NK-92 treated with Interleukin-12 subunit alpha and Interleukin-12 subunit beta, amount 100 ng/mL, for 24 hours (cell line): ENCODE measurements around the gene CHST9.
"Not testable (repeated sequence)": the region's sequence is repeated elsewhere in the genome, so short reads cannot be mapped to it uniquely, and the experiment has no call there.

Experiments
- DNase-seq: peaks from one replicate; lab custom pipeline; 2025; lab: John Stamatoyannopoulos, UW

Gene CHST9

DNA sequence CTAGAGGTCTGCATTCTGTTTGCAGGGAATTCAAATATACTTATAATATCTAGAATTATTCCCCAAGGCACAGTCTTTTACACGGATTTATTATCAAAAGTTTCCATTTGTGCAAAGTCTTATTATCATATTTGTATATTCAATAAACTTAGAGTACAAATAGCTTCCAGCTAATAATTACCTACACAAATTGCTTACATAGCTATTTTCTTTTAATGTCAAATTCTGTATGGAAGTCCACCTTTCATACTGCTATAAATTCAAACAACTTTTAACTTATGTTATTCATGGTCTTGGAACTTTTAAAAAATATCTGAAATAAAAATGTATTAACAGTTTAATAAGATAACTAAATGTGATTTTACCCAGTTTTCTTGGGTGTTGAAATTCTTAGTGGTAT is 13.1 kb downstream of the CHST9 start:
- DNase-seq: no peak

DNA sequence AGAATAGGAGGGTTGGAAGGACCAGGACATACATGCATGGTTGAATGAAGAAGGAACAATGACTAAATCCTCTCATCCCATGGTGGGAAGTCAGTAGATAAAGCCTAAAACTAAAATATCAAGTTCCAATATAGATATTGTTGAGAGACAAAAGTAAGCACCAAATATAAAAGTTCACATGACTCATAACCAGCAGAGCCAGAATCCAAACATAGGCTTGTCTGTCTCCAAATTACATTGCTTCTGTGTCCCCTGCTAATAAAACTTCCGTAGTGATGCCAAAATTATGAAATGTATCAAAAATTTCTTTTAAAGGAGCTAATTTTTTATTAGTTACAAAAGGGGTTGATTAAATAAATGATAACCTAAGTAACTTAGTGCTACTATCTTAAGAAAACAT is 19.7 kb downstream of the CHST9 start:
- no peak for DNase-seq

DNA sequence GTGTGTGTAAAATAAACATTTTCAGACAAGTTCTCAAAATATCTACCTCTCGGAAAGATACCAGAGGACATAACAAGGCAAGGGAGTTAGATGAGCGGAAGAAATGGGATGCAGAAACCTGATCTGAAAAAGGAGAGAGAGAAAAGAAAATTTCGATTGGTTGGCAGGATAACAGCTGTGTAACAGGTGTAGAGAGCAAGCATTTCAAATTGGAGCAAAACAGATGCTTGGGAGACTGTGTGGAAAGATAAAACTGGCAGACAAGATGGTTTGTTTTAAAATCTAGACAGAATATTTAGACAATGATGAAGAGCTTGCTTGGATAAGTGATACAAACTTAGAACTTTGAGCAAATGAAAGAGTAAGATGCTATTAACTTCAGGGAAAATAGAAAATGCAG is 20.2 kb downstream of the CHST9 start:
- no peak for DNase-seq

DNA sequence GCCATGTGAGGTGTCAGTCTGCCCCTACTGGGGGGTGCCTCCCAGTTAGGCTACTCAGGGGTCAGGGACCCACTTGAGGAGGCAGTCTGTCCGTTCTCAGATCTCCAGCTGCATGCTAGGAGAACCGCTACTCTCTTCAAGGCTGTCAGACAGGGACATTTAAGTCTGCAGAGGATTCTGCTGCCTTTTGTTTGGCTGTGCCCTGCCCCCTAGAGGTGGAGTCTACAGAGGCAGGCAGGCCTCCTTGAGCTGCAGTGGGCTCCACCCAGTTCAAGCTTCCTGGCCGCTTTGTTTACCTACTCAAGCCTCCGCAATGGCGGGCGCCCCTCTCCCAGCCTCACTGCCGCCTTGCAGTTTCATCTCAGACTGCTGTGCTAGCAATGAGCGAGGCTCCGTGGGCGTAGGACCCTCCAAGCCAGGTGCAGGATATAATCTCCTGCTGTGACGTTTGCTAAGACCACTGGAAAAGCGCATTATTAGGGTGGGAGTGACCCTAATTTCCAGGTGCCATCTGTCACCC is 21.9 kb downstream of the CHST9 start:
- not testable (repeated sequence) for DNase-seq

DNA sequence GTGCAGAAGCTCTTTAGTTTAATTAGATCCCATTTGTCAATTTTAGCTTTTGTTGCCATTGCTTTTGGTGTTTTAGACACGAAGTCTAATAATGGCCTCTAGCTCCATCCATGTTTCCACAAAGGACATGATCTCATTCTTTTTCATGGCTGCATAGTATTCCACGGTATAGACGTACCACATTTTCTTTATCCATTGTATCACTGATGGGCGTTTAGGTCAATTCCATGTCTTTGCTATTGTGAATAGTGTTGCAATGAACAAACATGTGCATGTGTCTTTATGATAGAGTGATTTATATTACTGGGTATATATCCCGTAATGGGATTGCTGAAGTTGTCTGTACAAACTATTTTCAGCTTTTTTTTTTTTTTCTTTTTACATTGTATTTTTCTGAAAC is 35.9 kb downstream of the CHST9 start:
- DNase-seq: not testable (repeated sequence)

DNA sequence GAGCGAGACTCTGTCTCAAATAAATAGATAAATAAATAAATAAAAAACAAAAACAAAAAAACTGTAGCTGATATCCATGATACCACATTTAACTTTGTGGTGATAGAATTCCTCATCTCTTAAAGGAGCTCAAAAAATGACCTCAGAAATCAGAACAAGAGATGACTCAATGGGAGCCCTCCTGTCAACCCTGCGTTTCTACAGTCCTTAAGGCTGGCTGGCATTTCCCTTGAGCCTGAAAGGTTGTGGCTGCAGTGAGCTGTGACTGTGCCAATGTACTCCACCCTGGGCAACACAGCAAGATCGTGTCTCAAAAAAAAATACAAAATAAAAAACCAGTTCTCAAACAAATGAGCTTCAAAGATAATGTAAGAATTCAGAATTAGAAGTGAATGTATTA is 40.4 kb downstream of the CHST9 start:
- DNase-seq: no peak

DNA sequence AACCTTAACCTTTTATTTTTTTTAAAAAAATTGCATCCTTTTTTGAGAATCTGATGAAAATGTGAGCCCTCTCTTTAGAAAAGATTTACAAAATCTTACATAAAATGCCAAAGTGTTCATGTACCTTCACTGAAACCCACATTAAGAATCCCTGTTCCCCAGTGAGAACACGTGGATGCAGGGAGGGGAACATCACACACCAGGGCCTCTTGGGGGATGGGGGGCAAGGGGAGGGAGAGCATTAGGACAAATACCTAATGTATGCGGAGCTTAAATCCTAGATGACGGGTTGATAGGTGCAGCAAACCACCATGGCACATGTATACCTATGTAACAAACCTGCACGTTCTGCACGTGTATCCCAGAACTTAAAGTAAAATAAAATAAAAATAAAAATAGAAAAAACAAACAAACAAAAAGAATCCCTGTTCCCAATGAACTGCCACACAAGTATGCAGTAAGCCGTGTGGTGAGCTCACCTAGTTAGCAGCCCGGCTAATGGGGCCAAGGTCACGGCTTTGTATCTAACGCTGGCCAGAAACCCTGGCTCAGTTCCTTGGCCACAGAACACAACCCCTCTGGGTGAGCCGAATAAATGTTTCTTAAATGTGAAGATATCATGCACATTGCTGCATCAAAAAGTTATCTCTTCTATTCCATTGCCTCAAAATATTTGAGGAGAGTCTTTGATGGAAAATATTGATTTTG is 41.4 kb downstream of the CHST9 start:
- no peak for DNase-seq

DNA sequence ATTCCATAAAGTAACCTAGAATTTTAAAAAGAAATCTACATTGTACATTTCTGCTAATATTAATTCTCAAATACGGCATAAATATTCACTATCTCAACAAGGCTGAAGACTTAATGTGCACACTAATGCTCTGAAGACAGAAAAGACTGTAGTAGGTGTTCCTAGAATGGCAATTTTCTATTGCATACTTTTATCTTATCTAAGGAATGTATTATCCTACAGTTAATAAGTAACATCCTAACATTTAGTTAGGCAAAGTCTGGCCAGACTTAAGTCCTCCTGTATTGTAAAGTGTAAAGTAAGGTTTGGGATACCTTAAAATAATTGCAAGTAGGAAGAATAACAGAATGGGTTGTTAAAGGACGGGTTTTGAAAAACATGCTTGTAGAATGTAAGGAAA is 42.2 kb downstream of the CHST9 start:
- no peak for DNase-seq

DNA sequence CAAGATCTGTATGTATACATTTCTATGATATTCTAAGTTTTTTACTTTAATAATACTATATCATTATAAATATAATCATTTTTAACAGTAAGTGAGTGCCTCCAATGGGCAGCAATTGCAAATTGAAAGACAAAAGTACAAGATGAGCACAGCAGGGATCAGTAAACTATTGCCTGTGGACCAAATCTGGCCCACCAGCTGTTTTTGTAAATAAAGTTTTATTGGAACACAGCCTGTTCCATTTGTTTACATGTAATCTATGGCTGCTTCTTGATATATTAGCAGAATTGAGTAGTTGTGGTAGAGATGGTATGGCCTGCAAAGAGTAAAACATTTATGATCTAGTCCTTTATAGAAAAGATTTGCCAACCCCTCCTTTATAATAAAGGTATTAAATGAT is 43.2 kb downstream of the CHST9 start:
- no peak for DNase-seq

DNA sequence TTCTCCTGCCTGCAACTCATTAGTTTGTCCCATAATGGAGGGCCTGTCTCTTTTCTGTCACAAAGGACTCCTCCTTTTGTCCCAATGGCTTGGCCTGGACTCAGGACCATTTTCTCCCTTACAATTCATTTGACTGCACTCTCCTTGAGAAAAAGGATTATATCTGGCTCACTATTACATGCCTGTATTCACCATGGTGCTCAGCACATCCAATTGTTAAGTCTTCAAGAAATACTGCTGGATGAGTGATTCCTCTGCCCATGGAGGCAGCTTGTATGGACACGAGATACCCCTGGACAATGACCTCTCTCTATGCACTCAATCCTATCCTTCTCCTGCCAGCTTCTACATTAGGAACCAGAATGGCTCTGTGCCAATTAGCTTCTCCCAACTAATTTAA is 47.0 kb downstream of the CHST9 start:
- no peak for DNase-seq

DNA sequence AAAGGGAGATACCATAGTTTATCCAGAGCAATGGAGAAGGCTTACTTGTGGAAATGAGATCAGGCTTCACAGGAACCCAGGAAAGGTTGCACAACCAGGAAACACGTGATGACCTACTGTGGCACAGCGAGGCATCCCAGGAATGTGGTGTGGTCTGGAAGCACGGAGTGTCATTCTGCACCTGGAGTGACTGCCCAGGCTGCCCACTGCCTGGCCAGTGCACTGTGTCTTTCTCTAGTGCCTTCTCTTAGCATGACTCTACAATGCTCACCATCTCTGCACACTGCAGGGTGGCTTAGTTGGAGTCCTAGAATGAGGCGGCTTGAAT is 48.9 kb downstream of the CHST9 start:
- no peak for DNase-seq

DNA sequence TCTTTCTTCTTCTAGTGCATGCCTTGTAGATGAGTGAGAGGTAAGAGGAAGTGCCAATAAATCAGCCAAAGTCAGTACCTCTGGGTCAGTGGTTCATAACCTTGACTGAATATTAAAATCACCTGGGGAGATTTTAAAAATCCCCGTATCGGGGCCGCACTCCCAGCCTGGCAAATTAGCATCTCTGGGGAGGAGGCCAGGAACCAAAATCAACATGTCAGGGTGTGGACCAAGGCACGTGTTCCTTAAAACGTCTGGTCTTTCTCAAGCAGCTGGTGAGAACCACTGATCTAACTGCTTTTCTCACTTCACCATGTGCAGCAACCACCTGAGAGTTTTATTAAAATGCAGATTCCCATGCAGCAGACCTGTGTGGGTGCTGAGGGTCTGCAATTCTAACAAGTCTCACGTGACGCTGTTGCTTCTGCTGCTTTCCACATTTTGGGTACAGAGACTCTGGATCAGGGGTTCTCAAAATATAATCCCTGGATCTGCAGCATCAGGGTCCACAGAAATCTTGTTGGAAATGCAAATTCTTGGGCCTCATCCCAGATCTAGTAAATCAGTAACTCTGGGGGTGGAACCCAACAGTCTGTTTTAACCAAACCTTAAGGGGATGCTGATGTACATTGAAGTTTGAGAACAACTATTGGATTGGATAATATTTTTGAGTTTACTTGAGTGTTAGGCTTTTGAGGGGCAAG is 49.5 kb downstream of the CHST9 start:
- DNase-seq: no peak

DNA sequence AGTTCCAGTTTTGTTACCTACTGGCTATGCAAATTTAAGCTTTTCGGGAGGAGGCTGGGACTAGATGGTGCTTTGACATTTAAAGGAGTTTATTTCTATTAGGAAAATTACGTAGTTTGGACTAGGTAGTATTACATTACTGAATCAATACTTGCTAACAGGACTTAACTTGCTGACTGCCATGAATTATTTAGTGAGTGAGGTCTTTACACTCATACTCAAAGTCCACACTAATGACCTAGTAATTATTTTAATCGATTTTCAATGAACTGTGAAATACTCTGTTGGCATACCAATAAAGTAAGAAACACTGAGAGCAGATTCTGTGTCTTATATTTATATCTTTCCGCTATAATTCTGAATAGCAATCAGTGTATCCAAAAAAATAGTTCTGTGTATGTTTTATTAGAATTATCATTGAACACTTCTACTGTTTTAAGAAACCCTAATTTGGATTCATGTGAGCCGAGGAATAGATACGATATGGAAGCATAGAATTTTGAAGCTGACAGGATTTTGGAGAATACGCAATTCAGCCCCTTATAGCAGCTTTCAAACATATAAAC is 55.0 kb downstream of the CHST9 start:
- no peak for DNase-seq

DNA sequence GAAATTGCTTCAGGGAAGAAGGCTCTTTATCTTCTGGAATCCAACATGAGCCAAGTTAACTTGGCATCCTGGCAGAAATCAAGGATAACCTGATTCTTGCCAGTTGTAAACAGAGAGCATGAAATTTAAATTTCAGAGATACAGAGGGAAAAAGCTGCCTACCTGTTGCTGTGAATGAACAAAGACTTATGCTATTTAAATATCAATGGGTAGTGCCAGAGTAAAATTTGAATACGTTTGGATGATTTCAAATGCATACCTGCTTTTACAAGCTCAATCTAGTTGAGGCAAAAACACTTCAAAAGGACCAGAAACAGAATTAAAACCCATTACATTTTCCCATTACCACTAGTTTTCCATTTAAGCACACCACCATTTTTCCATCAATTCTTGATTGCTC is 60.9 kb downstream of the CHST9 start:
- DNase-seq: no peak

DNA sequence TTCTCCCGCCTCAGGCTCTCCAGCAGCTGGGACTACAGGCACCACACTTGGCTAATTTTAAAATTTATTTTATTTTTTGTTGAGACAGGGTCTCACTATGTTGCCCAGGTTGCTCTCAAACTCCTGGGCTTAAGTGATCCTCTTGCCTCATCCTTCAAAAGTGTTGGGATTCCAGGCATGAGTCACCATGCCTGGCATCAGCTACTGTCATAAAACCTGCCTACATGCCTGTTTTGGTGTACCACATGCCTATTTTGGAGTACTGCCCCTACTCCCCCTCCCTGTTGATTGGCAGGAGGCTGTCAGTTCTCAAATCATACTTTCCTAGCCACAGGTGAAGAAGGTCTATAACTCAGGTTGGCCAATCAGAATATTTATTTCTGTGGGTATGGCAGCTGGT is 64.0 kb downstream of the CHST9 start:
- DNase-seq: no peak

DNA sequence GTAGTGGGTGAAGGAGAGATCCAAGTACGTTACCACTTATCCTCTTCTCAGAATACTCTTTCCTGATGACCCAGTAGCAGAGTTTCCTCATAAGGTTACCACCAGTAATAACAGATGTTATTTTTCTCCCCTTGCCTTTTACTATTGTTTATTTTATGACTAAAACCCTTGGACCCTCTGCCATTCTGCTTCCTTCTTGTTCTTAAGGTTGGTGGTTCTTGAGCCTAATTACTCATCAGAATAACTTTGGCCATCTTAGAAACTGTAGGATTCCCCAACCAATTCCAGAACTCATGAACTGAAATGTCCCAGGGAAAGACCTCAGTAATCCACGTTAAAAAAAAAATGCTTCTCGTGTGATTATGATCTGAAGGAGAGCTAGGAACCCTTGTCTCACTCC is 64.9 kb downstream of the CHST9 start:
- DNase-seq: no peak

DNA sequence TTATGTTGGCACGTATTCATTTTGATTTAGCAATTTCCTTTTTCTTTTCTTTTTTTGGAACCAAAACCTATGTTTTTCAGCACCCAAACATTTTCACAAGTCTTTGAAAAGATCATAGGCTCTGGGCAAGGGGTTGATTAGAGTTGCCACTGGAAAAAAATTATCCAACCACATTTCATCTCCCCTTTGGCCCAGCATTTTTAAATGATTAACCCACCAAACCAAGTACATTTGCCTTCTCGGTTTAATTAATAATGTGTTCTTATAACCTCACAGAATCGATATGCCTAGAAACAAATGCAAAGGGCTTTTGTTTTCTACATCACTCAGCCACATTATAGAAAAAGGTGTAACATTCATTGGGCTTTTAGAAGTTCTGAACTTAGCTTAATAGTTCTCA is 66.1 kb downstream of the CHST9 start:
- DNase-seq: no peak

DNA sequence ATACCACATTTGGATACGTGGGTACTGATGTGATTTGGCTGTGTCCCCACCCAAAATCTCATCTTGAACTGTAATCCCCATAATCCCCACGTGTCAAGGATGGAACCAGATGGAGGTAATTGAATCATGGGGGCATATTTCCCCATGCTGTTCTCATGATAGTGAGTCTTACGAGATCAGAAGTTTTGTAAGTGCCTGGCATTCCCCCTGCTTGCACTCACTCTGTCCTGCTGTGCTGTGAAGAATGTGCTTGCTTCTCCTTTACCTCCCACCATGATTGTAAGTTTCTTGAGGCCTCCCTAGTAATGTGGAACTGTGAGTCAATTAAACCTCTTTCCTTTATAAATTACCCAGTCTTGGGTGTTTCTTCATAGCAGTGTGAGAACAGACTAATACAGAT is 70.3 kb downstream of the CHST9 start:
- DNase-seq: no peak

DNA sequence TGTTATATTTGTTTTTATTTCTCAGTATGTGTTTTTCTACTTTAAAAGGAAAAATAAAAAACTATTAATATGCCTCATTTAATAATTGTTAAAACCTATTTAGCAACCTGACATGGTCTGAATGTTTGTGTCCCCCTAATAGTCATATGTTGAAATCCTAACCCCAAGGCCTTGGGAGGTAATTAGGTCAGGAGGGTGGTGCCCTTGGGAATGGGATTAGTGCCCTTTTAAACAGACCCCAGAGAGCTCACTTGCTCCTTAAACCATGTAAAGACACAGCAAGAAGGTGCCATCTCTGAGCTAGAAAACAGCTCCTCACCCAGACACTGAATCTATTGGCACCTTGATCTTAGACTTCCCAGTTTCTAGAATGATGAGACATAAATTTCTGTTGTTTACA is 71.8 kb downstream of the CHST9 start:
- no peak for DNase-seq

DNA sequence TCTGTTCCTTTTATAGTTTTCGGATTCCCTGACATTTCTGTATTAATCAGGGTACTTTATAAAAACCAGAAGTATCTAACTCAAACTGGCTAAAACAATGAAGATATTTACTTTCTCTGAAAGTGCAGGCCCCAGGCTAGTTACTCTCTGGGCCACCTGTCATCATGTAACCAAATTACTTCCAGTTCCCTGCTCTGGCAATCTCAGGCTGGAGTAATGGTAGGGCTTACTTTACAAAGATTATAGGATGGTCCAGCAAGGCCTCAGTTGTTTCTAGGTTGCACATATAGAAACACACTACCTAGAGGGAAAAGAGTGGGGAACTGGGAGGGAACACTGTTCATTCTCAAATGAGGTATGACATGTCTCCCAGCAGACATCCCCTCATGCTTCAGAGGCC is 74.8 kb downstream of the CHST9 start:
- DNase-seq: no peak

DNA sequence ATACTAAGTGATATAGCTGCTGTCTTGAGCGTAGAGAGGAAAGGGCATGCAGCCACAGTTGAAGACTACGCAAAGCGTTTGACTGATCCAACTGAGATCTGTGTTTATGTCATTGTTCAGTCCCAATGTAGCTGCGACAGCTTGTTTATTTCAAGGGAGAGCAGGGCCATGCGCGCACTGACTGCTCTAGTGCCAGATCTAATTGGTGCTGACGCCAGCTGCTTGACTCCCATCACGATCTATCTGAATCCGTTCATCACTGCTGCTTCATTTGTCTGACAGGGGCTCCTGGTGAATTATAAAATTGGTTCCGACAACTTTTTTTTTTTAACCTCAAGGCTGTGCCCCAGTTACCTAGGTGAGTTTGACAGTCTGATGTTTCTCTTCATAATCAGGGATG is 75.7 kb downstream of the CHST9 start:
- no peak for DNase-seq

DNA sequence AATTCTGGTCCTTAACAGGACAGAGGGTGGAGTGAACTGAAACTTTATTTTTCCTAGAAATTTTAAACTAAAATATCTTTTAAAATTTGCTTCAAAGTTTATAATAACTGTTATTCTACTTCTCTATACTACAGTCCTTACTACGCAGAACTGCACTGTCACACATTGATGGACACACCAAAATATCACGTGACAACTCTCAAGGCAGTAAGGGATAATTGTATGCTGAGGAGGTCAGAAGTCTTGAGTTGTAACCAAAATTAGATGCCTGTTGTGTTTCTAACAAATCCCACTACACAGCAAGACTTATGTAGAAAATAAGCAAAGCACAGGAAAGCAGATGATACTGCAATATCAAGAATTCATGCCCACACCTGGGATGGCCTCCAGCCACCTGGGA is 76.3 kb downstream of the CHST9 start:
- no peak for DNase-seq

DNA sequence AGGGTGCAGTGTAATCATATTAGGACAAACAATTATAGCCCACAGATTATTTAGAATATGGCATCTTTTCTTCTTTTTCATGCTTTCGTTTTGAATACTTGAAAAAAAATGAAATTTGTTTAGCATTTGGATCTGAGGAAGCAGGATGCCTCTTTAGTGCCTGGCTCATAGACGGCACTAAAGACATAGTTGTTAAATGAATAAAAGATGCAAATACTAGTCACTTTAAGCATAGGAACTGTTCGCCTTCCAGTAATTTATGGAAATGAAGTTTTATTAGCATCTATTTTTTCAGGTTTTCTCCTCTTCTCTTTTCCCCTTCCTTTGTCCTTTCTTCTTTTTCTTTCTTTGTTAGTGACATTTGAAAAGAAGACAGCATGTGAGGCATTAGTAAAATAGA is 80.4 kb downstream of the CHST9 start:
- no peak for DNase-seq

DNA sequence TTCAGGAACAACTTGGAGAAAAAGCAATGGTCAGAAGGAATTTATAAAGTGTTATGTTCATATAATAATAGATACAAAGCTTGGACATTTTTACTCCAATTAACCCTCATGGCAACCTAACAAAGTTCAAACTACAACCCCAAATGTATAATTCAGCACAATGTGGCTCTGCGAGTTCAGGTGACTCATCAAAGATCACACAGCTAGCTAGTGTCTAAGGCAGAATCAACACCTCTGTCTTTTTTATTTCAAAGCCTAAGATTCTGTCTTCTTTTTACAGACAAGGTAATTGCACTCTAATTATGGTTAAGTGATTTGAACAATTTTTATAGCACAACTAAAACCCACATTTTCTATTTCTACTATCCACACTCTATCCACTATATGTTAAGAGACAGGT is 90.5 kb downstream of the CHST9 start:
- DNase-seq: no peak
